H1 (cell line): ENCODE data around the gene DRD5. TPM values are rescaled to one million over a fixed set of nuclear protein-coding genes. Genes with fewer than 3 reads are reported as not detected.

Experiments
- polyA plus RNA-seq, 7 experiments: library from polyadenylated mRNA; depleted of rRNA in 3 of 7; stranded (reverse) in 5 of 7; unstranded in 2 of 7; fragments of >200 nt in 5 of 7; fragments of 200-250 nt in 2 of 7; gene quantifications; 1 replicate in 5 of 7; 2 replicates in 1 of 7; 4 replicates in 1 of 7; pipeline versions ENCODE4 v1.2.1 to v1.2.3, GENCODE V29; 2011 to 2013; ENCODE audit warnings: missing spikeins in 2 of 7, mixed read lengths in 2 of 7
- small RNA-seq: library from polyadenylated mRNA; stranded (forward); fragments of <200 nt; extraction: miRNeasy Mini kit (QIAGEN cat#:217004); gene quantifications from one replicate; pipeline ENCODE3, GENCODE V24; 2013; ENCODE audit not compliant: insufficient read depth
- total RNA-seq: library from RNA; stranded (reverse); fragmentation: NEBNext Ultra II Directional; extraction: Animal tissue kit (Norgen Biotek cat#: 25700); gene quantifications from 2 replicates; pipeline ENCODE4 v1.2.1, GENCODE V29; 2021

The DRD5 gene
- total and polyA plus RNA-seq, 2 of the 8 experiments (the other 6 are each of a cell fraction or from before 2014, with no cell fraction given): 0.11 to 0.21 TPM

Small RNA genes within 50 kb of the gene (small RNA-seq; reads per million reads assigned to genes)
- not detected for gene RNA5SP154

Other genes starting within 250 kb of the DRD5 start
- 0.20 and 0.44 TPM in 2 replicates for gene SLC2A9, start 239.9 kb downstream of the DRD5 start, total RNA-seq
- gene SLC2A9, start 239.9 kb downstream of the DRD5 start, polyA plus RNA-seq (2011; rRNA removed): 0.26 and 0.63 TPM in 2 replicates